Spleen (tissue), 7 donors: Measurements from ENCODE around the gene RSF1.

Experiments used
- CTCF ChIP-seq, 11 experiments: fragments of 200-600 bp in 7 of 11; fragments of 450-650 bp in 4 of 11; sonication (generic) in 4 of 11; IDR thresholded peaks in 8 of 11; conservative IDR thresholded peaks in 3 of 11; 1 replicate in 7 of 11; 2 replicates in 4 of 11; pipeline versions ENCODE4 v1.4.0 to v1.8.0; 2016 to 2021; ENCODE audit warnings: antibody characterized with exemption in 11 of 11, inconsistent platforms in 4 of 11, mild to moderate bottlenecking in 1 of 11
- POLR2A ChIP-seq, 3 donors: fragments of 450-650 bp; IDR thresholded peaks; one replicate each; pipeline ENCODE4 v1.5.1; 2017; ENCODE audit warnings: antibody characterized with exemption in 3 of 3, mild to moderate bottlenecking in 1 of 3
- POLR2AphosphoS5 ChIP-seq, 3 donors: sonication (generic); formaldehyde crosslinking; IDR thresholded peaks; one replicate each; pipeline ENCODE4 v1.5.1; 2017; ENCODE audit warnings: antibody characterized with exemption in 3 of 3
- donor health status: DM: no; HTN: no; CAD: no; lungs with moderate emphysema.
- donor health status: DM: no; HTN: no; CAD: no.
- donor health status: DM: no; HTN: no; CAD: no.

GRCh38 chr11:77789061-77789730 lies 31.3 kb downstream of the RSF1 start:
- TF ChIP-seq CTCF (IDR thresholded peaks at IDR 0.05 in 8 of 11, conservative IDR thresholded peaks at IDR 0.05 in 3 of 11) (no peak), POLR2A (IDR thresholded peaks at IDR 0.05) (no peak), POLR2AphosphoS5 (IDR thresholded peaks at IDR 0.05) (no peak)
